NCI-H2171 (cell line): ENCODE results near the gene HTRA3.
"Not testable (repeated sequence)": the region's sequence is repeated elsewhere in the genome, so short reads cannot be mapped to it uniquely, and the experiment has no call there.

Source experiments
- DNase-seq: peaks from one replicate; lab custom pipeline; 2025; lab: John Stamatoyannopoulos, UW

The HTRA3 gene

DNA sequence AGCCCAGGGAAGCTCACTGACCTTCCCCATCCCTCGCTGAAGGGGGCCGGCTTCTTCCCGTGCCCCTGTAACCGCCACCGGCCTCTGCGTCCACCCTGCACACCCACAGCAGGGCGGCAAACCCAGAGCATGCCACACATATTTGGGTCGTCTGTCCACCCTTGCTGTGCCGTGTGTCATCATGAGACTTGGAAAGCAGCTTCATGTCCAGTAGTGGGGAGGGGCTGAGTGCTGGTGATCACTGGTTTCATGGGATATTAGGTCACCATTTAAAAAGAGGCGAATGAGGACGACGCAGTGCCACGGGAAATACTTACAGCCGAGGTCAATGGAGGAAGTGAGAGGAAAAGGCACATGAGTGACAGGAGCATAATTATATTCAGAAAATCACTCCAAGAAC is 74.8 kb downstream of the HTRA3 start:
- no peak for DNase-seq

DNA sequence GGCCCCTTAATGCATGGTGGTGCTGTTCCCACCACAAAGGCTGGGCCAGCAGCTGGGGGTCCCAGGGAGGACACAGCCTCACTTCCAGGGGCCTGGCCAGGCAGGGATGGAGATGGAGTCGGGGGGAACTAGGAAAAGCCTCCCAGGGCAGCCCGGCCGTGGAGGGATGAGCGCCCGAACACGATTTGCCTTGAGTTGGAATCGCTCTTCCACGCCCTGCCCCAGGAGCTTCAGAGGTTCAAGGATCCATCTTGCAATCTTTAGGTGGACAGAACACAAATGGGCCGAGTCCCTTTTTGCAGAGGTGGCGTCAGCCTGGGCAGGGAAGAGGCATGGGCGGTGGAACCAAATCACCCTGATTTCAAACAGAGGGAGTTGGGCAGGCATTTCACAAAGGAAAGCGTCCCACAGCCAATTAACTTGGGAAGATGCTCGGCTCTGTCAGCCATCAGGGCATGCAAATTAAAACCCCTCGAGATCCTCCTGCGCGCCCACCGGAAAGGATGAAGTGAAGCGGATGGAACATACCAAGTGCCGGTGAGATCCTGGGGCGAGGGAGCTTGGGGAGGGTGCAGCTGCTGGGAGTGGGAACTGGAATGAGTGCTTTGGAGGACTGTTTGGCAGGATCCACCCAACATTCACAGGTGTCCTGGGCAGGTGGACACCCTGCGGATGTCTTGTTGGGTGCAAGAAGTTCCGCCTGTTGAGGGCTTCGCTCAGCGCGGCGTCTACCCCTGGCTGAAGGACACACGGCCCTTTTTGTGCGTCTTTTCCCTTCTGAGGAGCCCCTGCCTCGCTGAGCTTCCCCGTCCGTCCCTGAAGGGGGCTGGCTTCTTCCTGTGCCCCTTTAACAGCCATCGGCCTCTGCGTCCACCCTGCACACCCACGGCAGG is 75.7 kb downstream of the HTRA3 start:
- no peak for DNase-seq

DNA sequence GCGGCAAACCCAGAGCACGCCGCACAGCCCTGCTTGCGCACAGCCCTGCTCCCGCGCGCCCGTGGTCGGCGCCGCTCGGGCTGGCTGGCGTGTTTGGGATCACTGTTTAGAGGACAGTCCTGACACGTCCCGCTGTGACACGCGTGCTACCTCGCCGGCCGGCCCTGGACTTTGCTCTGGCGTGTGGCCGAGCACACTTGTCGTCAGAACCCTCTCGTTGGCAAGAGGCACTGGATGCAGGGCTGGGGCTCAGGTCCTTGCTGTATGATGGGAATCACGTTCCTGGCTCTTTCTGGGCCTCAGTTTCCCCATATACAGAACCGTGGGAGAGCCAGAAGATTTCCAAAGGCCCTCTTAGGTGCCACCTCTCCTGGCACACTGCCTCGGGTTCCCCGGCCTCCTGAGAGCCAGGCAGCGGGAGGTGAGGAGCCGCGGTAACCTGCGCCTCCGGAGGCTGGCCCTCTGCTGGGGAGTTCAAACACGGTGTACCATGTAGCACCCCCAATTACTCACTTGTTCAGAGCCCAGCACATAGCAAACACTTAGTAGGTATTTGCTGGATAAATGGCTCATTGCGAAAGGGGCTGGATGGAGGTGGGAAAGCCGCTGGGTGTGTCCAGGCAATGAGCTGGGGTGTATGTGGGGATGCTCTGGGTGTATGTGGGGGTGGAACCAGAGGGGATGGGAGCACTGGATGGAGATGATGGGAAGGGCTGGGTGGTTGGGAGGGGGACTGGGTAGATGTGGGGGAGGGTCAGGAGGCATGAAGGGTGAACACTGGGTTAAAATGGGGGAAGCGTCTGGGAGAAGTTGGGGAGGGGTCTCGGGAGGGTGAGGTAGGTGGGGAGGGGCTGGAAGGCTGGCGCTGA is 76.6 kb downstream of the HTRA3 start:
- no peak for DNase-seq

DNA sequence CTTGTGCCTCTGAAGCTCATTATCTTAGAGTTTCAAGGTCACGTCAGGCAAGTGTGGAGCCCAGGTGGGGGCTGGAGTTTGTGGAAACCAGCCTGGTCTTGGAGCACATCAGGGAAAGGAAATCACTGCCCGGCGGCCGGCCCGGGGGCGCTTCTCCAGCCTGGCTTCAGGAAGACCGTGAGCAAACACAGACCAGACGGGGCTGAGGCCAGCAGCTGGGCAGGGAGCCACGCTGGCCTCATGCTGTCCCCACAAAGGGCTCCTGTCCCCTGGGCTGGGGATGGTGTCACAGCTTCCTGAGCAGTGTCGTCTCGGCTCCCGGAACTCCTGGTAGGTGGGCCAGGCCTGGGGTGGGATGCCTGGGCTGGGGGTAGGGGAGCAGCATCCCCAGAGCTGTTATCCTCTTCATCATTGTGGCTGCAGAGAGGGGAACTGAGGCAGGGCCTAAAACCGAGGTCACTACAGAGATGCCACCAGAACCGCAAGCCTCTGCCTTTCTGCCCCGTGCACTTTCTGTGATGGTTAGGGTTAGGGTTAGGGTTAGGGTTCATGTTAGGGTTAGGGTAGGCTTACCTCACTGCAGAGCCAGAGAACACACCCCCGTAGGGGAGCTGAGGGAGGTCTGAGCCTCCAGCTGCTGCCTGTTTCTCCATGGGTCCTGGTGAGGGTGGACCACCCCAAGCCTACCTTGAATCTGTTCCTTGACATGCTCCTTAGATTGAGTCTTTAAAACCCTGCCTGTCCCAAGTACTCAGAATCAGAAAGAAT is 77.5 kb downstream of the HTRA3 start:
- DNase-seq: no peak

DNA sequence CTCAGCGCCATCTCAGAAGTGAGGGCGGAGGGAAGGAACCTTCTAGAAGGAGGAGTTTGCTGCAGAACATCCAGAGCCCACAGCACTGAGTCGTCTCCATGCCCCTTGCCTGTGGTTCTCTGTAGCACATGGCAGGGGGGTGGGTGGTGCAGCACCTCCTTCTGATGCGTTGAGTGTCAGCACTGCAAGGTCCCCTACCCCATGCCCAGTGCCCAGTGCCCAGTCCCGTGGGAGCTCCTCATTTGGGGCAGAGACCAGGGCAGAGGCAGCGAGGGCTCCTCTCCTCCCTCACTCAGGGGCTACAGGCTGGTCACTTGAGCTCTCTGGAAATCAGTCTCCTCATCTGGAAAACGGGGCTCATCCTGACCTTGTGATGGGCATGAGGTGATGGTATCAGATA is 78.1 kb downstream of the HTRA3 start:
- no peak for DNase-seq

DNA sequence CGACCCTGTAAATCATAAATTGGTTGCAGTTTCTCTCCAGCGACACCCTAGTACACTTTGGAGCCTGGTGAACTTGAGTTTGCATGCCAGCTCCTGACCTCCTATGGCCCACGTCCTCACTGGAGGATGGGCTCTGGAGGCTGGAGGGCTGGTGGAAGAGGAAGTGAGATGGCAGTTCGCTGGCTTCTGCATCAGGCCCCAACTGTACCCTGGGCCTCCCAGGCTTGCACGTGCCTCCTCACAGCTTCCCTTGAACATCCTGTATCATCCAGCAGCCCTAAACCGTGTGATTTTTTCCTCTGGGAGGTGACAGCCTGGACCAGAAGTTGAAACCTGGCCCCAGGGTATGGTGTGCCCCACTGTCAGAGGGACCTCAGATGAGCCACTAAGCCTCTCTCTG is 78.5 kb downstream of the HTRA3 start:
- no peak for DNase-seq

DNA sequence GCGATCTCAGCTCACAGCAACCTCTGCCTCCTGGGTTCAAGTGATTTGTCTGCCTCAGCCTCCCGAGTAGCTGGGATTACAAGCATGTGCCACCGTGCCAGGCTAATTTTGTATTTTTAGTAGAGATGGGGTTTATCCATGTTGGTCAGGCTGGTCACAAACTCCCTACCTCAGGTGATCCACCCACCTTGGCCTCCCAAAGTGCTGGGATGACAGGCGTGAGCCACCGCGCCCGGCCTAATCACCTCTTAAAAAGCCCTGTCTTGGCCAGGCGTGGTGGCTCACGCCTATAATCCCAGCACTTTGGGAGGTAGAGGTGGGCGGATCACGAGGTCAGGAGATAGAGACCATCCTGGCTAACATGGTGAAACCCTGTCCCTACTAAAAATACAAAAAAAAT is 79.7 kb downstream of the HTRA3 start:
- DNase-seq: not testable (repeated sequence)

DNA sequence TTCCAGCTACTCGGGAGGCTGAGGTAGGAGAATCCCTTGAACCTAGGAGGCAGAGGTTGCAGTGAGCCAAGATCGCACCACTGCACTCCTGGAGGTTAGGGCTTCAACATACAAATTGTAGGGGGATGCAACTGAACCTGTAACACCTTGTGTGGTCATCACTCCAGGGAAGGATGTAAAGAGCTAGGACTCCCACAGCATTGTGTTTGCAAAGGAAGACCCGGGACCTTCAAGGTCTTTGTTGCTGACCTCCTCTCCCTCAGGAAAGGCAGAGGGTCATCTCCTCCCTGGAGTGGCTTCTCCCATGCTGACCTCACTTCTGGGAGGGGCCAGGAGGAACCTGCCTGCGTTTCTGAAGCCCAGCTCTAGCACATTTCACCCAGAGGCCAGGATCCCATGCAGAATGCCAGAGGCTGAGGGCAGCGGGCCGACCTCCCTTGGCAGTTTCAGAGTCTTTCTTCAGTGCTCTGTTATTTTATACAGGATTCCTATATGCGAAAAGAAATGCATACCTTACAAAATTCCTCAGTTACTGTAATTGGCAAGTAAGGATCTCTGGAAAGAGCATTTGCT is 80.2 kb downstream of the HTRA3 start:
- DNase-seq: no peak

DNA sequence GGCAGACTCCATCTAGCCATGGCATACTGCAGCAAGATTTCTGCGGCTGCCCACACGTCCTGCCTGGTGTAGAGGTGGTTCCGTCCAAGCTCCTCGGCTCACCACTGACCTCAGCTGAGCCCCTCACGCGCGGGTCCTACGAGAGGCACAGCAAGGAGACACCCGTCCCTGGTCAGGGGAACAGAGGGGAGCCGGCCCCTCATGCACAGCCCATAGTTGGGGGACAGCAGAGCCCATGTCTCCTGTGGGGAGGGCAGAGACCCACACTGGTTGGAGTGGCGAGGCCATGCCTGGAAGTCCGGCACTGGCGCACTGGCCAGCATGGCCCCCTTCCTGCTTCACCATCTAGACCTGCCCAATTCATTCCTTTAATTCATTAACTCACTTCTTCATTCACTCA is 80.8 kb downstream of the HTRA3 start:
- DNase-seq: no peak

DNA sequence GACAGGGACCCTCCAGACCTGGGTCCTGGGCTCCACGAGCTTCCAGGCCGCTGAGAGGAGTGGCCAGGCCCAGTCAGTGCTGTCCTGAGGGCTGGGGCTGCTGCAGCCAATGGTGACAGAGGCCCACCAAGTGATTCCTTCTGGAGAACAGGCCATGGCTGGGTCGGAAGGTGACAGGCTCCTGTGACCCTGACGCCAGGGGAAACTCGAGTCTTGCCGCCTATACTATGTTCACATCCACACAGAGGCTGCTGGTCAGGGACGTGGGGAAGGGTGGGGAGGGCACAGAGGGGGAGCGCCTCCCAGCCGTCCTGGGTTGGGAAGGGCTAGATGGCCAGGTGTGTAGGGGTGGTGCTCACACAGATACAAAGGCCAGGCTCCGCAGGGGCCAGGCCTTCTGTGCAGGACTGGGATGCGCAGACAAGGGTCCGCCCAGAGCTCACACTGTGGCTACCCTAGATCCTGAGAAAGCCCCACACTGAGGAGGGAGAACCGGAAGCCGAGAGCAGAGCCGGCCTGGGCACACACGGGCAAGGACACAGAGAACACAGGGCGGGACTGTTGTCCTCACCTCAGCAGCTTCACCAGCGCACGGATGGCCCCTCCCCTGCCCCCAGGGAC is 81.4 kb downstream of the HTRA3 start:
- DNase-seq: no peak

DNA sequence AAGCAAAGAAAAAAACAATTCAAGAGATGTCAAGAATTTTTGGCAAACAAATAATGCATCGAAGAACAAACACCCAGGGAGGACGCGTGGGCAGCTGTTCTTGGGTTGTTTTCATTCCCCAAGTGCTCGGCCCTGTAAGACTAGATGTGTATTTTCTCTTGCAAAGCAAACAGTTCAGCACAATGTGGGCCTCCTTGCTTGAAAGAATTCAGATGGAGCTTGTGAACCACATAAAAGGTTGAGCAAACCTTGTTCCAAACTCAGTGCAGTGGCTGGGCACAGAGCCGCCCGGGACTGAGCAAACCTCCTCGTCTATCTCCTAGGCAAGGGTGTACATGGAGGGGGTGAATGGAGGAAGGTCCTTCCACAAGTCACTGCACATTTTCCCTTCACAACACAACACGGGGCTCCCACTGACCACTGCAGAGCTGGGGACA is 82.4 kb downstream of the HTRA3 start:
- no peak for DNase-seq

DNA sequence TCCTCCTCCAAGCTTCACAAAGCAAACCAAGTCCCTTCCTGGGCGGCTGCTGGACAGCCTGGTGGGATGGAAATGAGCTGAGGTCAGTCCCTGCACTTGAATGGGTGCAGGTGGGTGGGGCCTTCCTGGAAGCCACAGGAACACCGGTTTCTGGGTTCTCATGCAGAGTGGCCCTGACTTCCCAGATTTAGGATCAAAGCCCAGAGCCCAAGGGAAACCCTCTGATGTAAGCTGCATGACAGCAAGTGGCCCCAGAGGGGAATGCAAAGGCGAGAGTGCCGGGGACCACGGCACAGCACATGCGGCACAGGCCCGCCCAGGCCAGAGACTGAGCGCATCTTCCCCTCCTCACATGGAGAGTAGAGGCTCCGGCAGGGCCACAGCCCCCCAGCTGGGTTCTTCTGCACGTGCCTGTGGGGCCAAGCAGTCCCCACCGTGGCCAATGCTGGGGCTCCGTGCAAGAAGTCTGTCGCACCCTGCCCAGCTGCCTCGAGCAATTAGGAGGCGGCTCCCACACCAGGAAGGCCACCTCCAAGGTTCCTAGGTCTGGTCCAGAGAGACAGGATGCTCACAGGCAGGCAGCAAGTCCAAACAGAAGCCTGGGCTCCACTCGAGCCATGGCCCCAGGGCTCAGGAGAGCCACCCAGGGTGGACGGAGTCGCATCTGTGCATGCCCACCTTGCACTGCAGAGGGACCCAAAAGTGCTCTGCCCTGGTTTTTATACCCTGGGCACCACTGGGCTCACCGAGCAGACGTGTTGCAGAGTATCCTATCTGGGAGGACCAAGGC is 83.0 kb downstream of the HTRA3 start:
- DNase-seq: no peak

DNA sequence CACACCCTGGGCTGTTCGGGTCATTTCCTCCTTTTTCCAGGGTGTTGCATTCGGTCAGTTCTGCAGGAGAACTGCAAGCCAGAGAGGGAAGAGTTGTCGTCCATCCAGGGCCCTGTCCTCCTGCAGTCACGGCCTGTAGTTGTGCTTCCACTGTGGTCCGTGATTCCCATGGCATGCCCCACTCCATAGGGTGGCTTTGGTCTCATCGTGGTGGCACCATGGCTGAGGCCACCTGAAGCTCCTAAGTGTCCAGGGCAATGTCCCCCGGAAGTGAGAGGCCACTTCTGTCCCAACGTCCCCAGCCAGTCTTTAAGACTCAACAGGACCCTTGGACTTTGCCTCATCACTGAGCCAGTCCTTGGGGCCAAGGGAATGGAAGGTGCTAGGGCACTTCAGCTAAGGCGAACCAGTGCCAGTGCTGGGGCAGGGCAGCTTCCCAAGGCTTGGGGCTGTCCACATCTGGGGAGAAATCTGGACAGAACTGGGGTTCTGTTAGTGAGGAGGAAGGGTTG is 83.7 kb downstream of the HTRA3 start:
- DNase-seq: no peak

DNA sequence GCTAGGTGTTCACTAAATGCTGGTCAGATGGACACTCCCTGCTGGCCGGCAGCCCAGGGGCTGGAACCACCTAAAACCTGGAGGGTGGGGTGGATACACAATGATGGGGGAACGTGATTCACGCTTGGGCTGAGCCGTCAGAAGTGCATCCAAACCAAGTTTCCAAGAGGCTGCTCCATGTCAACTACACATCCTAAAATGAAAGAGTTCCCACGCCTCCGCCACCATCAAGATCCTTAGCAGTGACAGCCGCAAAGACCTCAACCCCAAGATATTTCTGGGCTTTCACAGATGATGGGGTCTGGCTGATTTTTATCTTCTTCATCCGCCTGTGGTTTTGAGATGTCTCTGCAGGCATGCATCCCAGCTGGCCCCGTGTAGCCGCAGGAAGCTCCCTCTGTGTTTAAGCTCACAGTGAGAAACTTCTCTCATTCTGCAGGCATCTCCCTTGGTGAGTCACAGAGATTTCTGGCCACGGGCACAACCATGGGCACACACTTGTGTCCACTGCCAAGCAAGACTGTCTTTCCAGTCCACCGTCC is 84.4 kb downstream of the HTRA3 start:
- no peak for DNase-seq

DNA sequence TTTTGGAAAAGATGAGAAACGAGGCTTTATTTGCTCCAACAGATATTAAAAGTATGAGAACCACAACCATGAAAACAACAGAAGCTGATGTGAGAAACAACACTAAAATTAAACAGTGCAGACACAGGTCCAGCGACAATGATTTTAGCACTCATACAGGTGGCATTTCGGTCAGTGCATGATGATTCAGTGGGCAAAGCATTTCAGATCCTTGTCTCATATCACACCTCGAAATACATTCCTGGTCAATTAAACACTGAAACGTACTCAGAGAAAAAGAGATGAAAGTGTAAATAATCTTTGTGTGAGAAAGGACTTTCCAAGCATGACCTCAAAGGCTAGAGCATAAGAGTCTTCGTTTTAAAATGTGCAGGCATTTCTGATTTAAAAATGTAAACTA is 85.8 kb downstream of the HTRA3 start:
- no peak for DNase-seq

DNA sequence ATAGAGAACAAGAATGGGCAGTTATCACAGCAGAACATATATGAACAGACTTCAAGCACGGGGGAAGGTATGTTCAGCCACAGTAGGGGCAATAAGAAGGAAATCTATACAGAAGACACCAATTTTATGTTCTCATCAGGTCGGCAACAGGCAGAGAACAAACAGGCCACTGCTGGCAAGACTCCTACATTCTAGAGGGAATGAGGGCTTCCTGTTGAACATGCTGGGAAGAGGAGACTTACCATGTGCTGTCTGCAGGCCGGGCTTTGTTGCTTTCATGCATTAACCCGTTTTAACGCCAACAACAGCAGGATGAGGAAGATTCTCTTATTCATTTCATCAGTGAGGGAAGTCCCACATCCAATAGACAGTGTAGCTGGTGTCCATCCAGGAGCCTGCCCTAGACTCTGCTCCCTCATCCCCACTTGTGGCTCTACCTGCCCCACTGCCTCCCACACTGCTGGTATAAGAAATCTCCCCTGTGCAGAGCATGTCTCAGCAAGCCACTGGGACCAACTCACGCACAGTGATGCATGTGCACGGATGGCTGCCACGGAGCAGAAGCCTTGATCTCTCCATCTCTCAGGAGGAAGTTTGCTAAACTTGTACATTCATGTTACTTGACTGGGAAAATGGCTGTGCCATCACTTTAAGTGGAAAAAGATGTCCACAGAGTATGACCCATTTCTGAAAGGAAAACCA is 86.5 kb downstream of the HTRA3 start:
- no peak for DNase-seq
